H1 (cell line): ENCODE results near the gene ZFP91. TPM values are rescaled to one million over a fixed set of nuclear protein-coding genes. Genes with fewer than 3 reads are reported as not detected.

Experiments
- CTCF ChIA-PET: fragments of 300-600 bp; sonication (Branson Sonifier 250); formaldehyde crosslinking; loops from one replicate; lab custom pipeline; 2021; ENCODE audit not compliant: partially characterized antibody; lab: Charles Lee
- POLR2A ChIA-PET: fragments of 300-600 bp; sonication (Branson Sonifier 250); formaldehyde crosslinking; loops from one replicate; lab custom pipeline; 2021; ENCODE audit warnings: inconsistent platforms; ENCODE audit not compliant: partially characterized antibody; lab: Charles Lee
- DNase-seq, 2 experiments: peaks; one replicate each; pipeline versions ENCODE4 v3.0.0 to v3.0.0-alpha.2; 2010 to 2022; ENCODE audit warnings: low spot score in 2 of 2, low read depth in 1 of 2, mixed read lengths in 1 of 2
- FAIRE-seq: peaks from 2 replicates; lab custom pipeline; 2011; peaks lifted over from hg19 to GRCh38; lab: Jason Lieb, UNC
- H2AFZ ChIP-seq: 2 replicates; pipeline ENCODE4 v1.8.1; 2012; ENCODE audit warnings: low read length, inconsistent platforms
- H2AK5ac ChIP-seq: 2 replicates; pipeline ENCODE4 v1.6.1; 2013; ENCODE audit warnings: low read depth, low read length
- H2BK120ac ChIP-seq: replicated peaks from 2 replicates; pipeline ENCODE3; 2013; ENCODE audit warnings: low read depth, low read length, inconsistent platforms
- H2BK12ac ChIP-seq: 2 replicates; pipeline ENCODE4 v1.6.1; 2013; ENCODE audit warnings: low read depth, low read length
- H2BK15ac ChIP-seq: 2 replicates; pipeline ENCODE4 v1.6.1; 2013; ENCODE audit warnings: low read length
- H2BK20ac ChIP-seq: 2 replicates; pipeline ENCODE4 v1.6.1; 2013; ENCODE audit warnings: low read length
- H2BK5ac ChIP-seq: 2 replicates; pipeline ENCODE4 v1.6.1; 2013; ENCODE audit warnings: low read depth, low read length
- H3K14ac ChIP-seq: 2 replicates; pipeline ENCODE4 v1.6.1; 2013; ENCODE audit warnings: inconsistent platforms; ENCODE audit not compliant: insufficient read length
- H3K18ac ChIP-seq: 2 replicates; pipeline ENCODE4 v1.6.1; 2013; ENCODE audit warnings: low read length; ENCODE audit errors: extremely low read depth
- H3K23ac ChIP-seq: 2 replicates; pipeline ENCODE4 v1.6.1; 2013; ENCODE audit warnings: inconsistent platforms; ENCODE audit not compliant: insufficient read length
- H3K23me2 ChIP-seq: 2 replicates; pipeline ENCODE4 v1.6.1; 2013; ENCODE audit warnings: low read depth, low read length
- H3K27ac ChIP-seq: 2 replicates; pipeline ENCODE4 v1.6.1; 2011; ENCODE audit warnings: low read depth, low read length, inconsistent platforms
- H3K27me3 ChIP-seq, 4 experiments: replicated peaks in 1 of 4; 1 replicate in 1 of 4; 2 replicates in 3 of 4; pipeline versions ENCODE4 v1.6.1 to v1.8.1; 2011 to 2013; ENCODE audit warnings: low read length in 3 of 4, mild to moderate bottlenecking in 3 of 4, inconsistent platforms in 2 of 4, mixed read lengths in 2 of 4, moderate library complexity in 1 of 4; ENCODE audit not compliant: control insufficient read depth in 3 of 4, insufficient read depth in 3 of 4; ENCODE audit errors: extremely low read depth in 1 of 4
- H3K36me3 ChIP-seq, 4 experiments: 2 replicates each; pipeline versions ENCODE4 v1.6.1 to v1.8.1; 2011 to 2013; ENCODE audit warnings: mild to moderate bottlenecking in 4 of 4, low read length in 3 of 4, moderate library complexity in 2 of 4, control low read depth in 1 of 4, inconsistent platforms in 1 of 4; ENCODE audit not compliant: insufficient read depth in 4 of 4, control insufficient read depth in 2 of 4
- H3K4ac ChIP-seq: replicated peaks from 2 replicates; pipeline ENCODE3; 2013; ENCODE audit warnings: low read length, low read depth, mixed read lengths, inconsistent platforms; ENCODE audit not compliant: insufficient read length
- H3K4me1 ChIP-seq, 4 experiments: replicated peaks in 1 of 4; 1 replicate in 1 of 4; 2 replicates in 3 of 4; pipeline versions ENCODE4 v1.6.1 to v1.8.1; 2011 to 2013; ENCODE audit warnings: low read length in 3 of 4, inconsistent platforms in 2 of 4, mixed read lengths in 1 of 4; ENCODE audit not compliant: insufficient read depth in 4 of 4, control insufficient read depth in 3 of 4
- H3K4me2 ChIP-seq, 2 experiments: 2 replicates each; pipeline versions ENCODE4 v1.6.1 to v1.8.1; 2011 to 2013; ENCODE audit warnings: low read depth in 2 of 2, low read length in 2 of 2, control low read depth in 1 of 2, inconsistent platforms in 1 of 2, mild to moderate bottlenecking in 1 of 2; ENCODE audit not compliant: insufficient read depth in 1 of 2
- H3K4me3 ChIP-seq, 4 experiments: fragments of 200-600, 300-600 bp in 1 of 4; sonication (generic), shearing (Covaris generic), sonication (Bioruptor Twin) in 1 of 4; 2 replicates each; pipeline versions ENCODE4 v1.5.1 to v1.8.1; 2011 to 2016; ENCODE audit warnings: low read length in 4 of 4, low read depth in 3 of 4, control low read depth in 2 of 4, inconsistent platforms in 2 of 4, mild to moderate bottlenecking in 2 of 4, mixed read lengths in 1 of 4, moderate library complexity in 1 of 4; ENCODE audit not compliant: insufficient read depth in 2 of 4; ENCODE audit errors: extremely low read depth in 1 of 4
- H3K56ac ChIP-seq: replicated peaks from 2 replicates; pipeline ENCODE3; 2013; ENCODE audit warnings: low read depth, mild to moderate bottlenecking, mixed read lengths, low read length, inconsistent platforms; ENCODE audit not compliant: insufficient read length
- H3K79me1 ChIP-seq: 2 replicates; pipeline ENCODE4 v1.6.1; 2013; ENCODE audit warnings: low read depth, low read length, control low read depth
- H3K79me2 ChIP-seq, 2 experiments: 2 replicates each; pipeline versions ENCODE4 v1.6.1 to v1.8.1; 2012 to 2013; ENCODE audit warnings: low read length in 2 of 2, mild to moderate bottlenecking in 2 of 2, inconsistent platforms in 1 of 2; ENCODE audit not compliant: insufficient read depth in 2 of 2, control insufficient read depth in 1 of 2
- H3K9ac ChIP-seq, 4 experiments: replicated peaks in 1 of 4; 1 replicate in 1 of 4; 2 replicates in 3 of 4; pipeline versions ENCODE4 v1.6.1 to v1.8.1; 2011 to 2013; ENCODE audit warnings: low read depth in 3 of 4, low read length in 3 of 4, control low read depth in 2 of 4, mild to moderate bottlenecking in 2 of 4, moderate library complexity in 2 of 4, inconsistent platforms in 1 of 4; ENCODE audit errors: extremely low read depth in 1 of 4
- H3K9me3 ChIP-seq, 2 experiments: 2 replicates each; pipeline versions ENCODE4 v1.6.1 to v1.8.1; 2012 to 2013; ENCODE audit warnings: mild to moderate bottlenecking in 2 of 2, moderate library complexity in 2 of 2, control low read depth in 1 of 2, inconsistent platforms in 1 of 2, low read depth in 1 of 2, low read length in 1 of 2, mixed read lengths in 1 of 2; ENCODE audit not compliant: insufficient read depth in 2 of 2
- H4K20me1 ChIP-seq, 2 experiments: replicated peaks in 1 of 2; 2 replicates each; pipeline versions ENCODE3 to v1.8.1; 2011 to 2013; ENCODE audit warnings: inconsistent platforms in 2 of 2, low read length in 2 of 2, mild to moderate bottlenecking in 1 of 2; ENCODE audit not compliant: insufficient read depth in 2 of 2, control insufficient read depth in 1 of 2
- H4K5ac ChIP-seq: 2 replicates; pipeline ENCODE4 v1.6.1; 2013; ENCODE audit warnings: low read length, low read depth, mixed read lengths, inconsistent platforms; ENCODE audit not compliant: insufficient read length
- H4K8ac ChIP-seq: 2 replicates; pipeline ENCODE4 v1.8.0; 2013; ENCODE audit warnings: mild to moderate bottlenecking, moderate library complexity, low read length, inconsistent platforms; ENCODE audit not compliant: insufficient read depth; ENCODE audit errors: extremely low read depth
- H4K91ac ChIP-seq: replicated peaks from 2 replicates; pipeline ENCODE3; 2013; ENCODE audit warnings: low read length, mixed read lengths, inconsistent platforms; ENCODE audit not compliant: insufficient read length
- CEBPB ChIP-seq: IDR thresholded peaks from 2 replicates; pipeline ENCODE4 v1.6.1; 2012; ENCODE audit warnings: low read depth, low read length
- NANOG ChIP-seq: IDR thresholded peaks from 2 replicates; pipeline ENCODE4 v1.6.1; 2011; ENCODE audit warnings: low read length, low read depth, mild to moderate bottlenecking, inconsistent platforms; ENCODE audit not compliant: insufficient read depth, poor library complexity, severe bottlenecking
- WGBS, 2 experiments: shearing (Covaris generic) in 1 of 2; methylation state at CpG; one replicate each; pipeline versions ENCODE4 v1.1.6 to v1.1.7; 2013 to 2015; ENCODE audit warnings: low lambda C conversion rate in 2 of 2, mixed read lengths in 2 of 2, inconsistent platforms in 1 of 2, low coverage in 1 of 2, missing lambda C conversion rate in 1 of 2; ENCODE audit not compliant: insufficient replicate concordance in 2 of 2, insufficient coverage in 1 of 2, insufficient read length in 1 of 2; ENCODE audit errors: extremely low coverage in 1 of 2, missing lambda C conversion rate in 1 of 2; 5-methylcytosine and 5-hydroxymethylcytosine counted together
- polyA plus RNA-seq, 7 experiments: library from polyadenylated mRNA; depleted of rRNA in 3 of 7; stranded (reverse) in 5 of 7; unstranded in 2 of 7; fragments of >200 nt in 5 of 7; fragments of 200-250 nt in 2 of 7; gene quantifications; 1 replicate in 5 of 7; 2 replicates in 1 of 7; 4 replicates in 1 of 7; pipeline versions ENCODE4 v1.2.1 to v1.2.3, GENCODE V29; 2011 to 2013; ENCODE audit warnings: missing spikeins in 2 of 7, mixed read lengths in 2 of 7
- total RNA-seq: library from RNA; stranded (reverse); fragmentation: NEBNext Ultra II Directional; extraction: Animal tissue kit (Norgen Biotek cat#: 25700); gene quantifications from 2 replicates; pipeline ENCODE4 v1.2.1, GENCODE V29; 2021

Gene ZFP91
- total and polyA plus RNA-seq, 2 of the 8 experiments (the other 6 are each of a cell fraction or from before 2014, with no cell fraction given), result 10.7 to 29.0 TPM

GRCh38 chr11:58652726-58653280 lies 73.9 kb downstream of the ZFP91 start:
- no peak overlapping the region for H3K14ac ChIP-seq

More at GRCh38 chr11:58652726-58653280, 73.9 kb downstream of the ZFP91 start:
- no peak overlapping the region for H3K27ac ChIP-seq
- H3K56ac ChIP-seq, result no peak overlapping the region
- no peak overlapping the region for H2AK5ac ChIP-seq
- H3K36me3 ChIP-seq, result no peaks in the 10 kb centered on the region
- TF ChIP-seq NANOG (peak; percentile 60), CEBPB (no peak)
- H3K9ac ChIP-seq, result no peak overlapping the region
- no peak overlapping the region for H4K91ac ChIP-seq
- no peak overlapping the region for H2AFZ ChIP-seq
- CTCF ChIA-PET, result interaction anchor here (0.6 to 6.8 kb wide), 20 partner anchors 8 to 549 kb away, joined by 3 to 52 read pairs (median 4); no protein-coding TSS in a partner anchor
- H3K79me2 ChIP-seq, result no peaks in the 10 kb centered on the region
- H4K8ac ChIP-seq, result no peak overlapping the region
- H3K79me1 ChIP-seq, result no peaks in the 10 kb centered on the region
- H3K4ac ChIP-seq, result no peak overlapping the region
- no peak overlapping the region for H3K23ac ChIP-seq
- H2BK120ac ChIP-seq, result no peak overlapping the region
- H4K5ac ChIP-seq, result no peak overlapping the region
- DNase-seq (no peak), FAIRE-seq (no peak)
- H2BK12ac ChIP-seq, result no peak overlapping the region
- H3K23me2 ChIP-seq, result no peaks in the 10 kb centered on the region
- no peaks in the 10 kb centered on the region for H4K20me1 ChIP-seq
- peaks cover 0 to 7% (median 3%) of the 10 kb centered on the region in 4 experiments; a peak in 3 of 7 replicates for H3K4me1 ChIP-seq
- WGBS, 2 experiments, result 73% methylated on average over 2 of the region's 2 CpGs; no CpG with 5 or more reads in 1 of the 2 experiments
- no peaks in the 10 kb centered on the region for H3K9me3 ChIP-seq
- POLR2A ChIA-PET, result interaction anchor here (0.8 to 1.1 kb wide), 2 partner anchors 75 to 283 kb away, joined by 3 to 4 read pairs; no protein-coding TSS in a partner anchor
- no peaks in the 10 kb centered on the region for H3K27me3 ChIP-seq
- H3K4me3 ChIP-seq, result no peak overlapping the region
- no peak overlapping the region for H2BK5ac ChIP-seq
- 0 out of 4 replicates have a peak overlapping the region, but pooled peaks of 1 of the 2 experiments have one; percentile 33 for H3K4me2 ChIP-seq
- H3K18ac ChIP-seq, result no peak overlapping the region; the same call in 1 of the 2 replicates
- no peak overlapping the region for H2BK20ac ChIP-seq
- no peak overlapping the region for H2BK15ac ChIP-seq
